ENCODE data around the gene ZNF827.

ZNF827 gene

DNA sequence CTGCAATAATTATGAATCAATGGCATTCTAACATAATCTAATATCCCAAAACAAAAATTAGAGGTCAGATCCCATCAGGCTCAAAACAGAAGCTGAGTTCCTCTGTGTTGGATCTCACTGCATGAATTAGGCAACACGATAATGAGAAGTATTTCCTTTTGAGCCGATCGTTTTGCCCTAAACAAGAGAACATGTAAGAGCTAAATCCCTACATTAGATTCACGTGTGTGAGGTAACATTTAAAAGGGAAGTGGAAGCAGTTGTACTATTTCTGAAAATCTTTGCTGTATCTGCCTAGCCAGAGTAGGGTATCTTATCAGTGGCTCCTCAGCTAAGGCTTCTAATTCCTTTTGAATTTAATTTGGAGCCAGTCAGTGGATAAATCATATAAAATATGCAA is 143.1 kb downstream of the ZNF827 start:
- DNase-seq (ENCODE audit: low read depth, low spot score): no peak
- H3K4me3 ChIP-seq (ENCODE audit: low read depth, low read length): no peak overlapping the region
- TF ChIP-seq, protein P1, sequence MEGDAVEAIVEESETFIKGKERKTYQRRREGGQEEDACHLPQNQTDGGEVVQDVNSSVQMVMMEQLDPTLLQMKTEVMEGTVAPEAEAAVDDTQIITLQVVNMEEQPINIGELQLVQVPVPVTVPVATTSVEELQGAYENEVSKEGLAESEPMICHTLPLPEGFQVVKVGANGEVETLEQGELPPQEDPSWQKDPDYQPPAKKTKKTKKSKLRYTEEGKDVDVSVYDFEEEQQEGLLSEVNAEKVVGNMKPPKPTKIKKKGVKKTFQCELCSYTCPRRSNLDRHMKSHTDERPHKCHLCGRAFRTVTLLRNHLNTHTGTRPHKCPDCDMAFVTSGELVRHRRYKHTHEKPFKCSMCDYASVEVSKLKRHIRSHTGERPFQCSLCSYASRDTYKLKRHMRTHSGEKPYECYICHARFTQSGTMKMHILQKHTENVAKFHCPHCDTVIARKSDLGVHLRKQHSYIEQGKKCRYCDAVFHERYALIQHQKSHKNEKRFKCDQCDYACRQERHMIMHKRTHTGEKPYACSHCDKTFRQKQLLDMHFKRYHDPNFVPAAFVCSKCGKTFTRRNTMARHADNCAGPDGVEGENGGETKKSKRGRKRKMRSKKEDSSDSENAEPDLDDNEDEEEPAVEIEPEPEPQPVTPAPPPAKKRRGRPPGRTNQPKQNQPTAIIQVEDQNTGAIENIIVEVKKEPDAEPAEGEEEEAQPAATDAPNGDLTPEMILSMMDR (IDR thresholded peaks at IDR 0.05; ENCODE audit: insufficient read depth, low read length, missing control alignments): no peak
- CTCF ChIA-PET: interaction anchor here (0.6 kb wide), 1 partner anchor 28 kb away, joined by 3 read pairs; no protein-coding TSS in a partner anchor
- POLR2A ChIA-PET: no interaction called here

DNA sequence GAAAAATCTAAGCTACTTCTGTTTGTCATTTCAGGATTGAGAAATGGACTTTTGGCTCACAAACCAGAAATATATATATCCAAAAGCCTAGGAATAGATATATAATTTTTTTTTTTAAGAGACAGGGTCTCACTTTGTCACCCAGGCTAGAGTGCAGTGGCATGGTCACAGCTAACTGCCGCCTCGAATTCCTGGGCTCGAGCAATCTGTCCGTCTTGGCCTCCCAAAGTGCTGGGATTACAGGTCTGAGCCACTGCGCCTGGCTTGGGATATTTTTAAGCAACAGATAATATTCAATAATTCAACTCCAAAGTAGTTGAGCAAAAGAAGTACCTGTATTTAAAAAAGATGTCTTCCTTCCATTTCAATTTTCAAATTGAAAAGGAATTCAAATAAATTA is 146.2 kb downstream of the ZNF827 start:
- TF ChIP-seq, protein P1 (IDR thresholded peaks at IDR 0.05; ENCODE audit: insufficient read depth, low read length, missing control alignments): no peak
- DNase-seq (ENCODE audit: low read depth, low spot score): no peak
- POLR2A ChIA-PET: no interaction called here
- no peak overlapping the region for H3K4me3 ChIP-seq (ENCODE audit: low read depth, low read length)
- CTCF ChIA-PET: no interaction called here

DNA sequence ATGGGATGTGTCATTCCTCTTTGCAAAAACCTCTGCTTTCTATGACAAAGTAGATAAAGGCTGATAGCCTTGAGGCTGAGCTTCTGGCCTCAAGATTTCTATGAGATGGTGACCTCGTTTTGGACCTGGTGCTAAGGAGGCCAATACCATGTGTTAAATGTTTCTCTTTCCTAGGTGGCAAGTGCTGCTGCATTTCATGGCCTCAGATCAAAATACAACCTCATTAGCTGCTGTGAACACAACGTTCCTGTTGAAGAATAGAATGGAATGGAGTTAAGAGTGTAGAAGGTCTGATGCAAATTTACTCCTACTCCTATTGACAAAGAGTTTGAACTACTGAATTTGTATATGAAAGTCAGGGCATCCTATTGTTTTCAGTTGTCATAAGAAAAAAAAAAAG is 146.6 kb downstream of the ZNF827 start:
- no peak for DNase-seq (ENCODE audit: low read depth, low spot score)

DNA sequence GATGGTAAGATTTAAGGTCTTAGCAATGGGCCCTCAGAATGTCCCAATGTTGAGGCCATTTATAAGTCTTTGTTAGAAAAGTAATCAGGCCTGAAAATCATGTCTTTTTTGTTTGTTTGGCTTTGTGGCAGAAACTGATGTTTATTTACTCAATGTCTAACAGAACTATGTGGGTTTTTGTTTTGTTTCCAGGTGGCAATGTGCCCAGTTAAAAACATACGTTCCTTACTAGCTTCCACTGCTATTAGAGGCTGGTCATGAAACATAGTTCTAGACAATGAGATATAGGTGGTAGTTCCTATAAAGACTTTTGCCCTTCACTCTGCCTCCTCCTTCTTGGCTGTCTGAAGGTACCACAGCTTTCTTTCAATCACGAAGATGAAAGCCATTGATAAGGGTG is 149.9 kb downstream of the ZNF827 start:
- H3K4me3 ChIP-seq (ENCODE audit: low read depth, low read length): no peak overlapping the region
- TF ChIP-seq, protein P1 (IDR thresholded peaks at IDR 0.05; ENCODE audit: insufficient read depth, low read length, missing control alignments): no peak
- CTCF ChIA-PET: no interaction called here
- POLR2A ChIA-PET: no interaction called here
- DNase-seq (ENCODE audit: low read depth, low spot score): no peak

More for the DNA sequence above, 146.6 kb downstream of the ZNF827 start:
- ChIA-PET POLR2A (no interaction called here), CTCF (no interaction called here)
- H3K4me3 ChIP-seq (ENCODE audit: low read depth, low read length): no peak overlapping the region
- TF ChIP-seq, protein P1 (IDR thresholded peaks at IDR 0.05; ENCODE audit: insufficient read depth, low read length, missing control alignments): no peak

DNA sequence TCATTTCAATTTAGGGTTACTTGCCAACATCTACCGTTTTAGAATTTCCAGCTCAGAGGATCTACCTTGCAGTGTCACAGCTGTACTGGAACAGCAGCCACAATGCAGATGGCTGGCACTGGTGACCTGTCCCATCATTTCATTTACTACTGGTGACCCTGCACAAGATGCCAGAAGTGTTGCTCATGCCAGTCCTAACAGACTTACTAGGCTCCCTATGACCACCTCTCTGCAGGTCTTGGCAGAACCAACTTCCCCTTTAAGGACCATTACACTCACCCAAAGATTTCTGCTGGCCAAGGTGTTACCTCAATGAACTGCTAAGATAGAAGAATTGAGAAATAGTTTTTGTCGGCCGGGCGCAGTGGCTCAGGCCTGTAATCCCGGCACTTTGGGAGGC is 151.8 kb downstream of the ZNF827 start:
- H3K4me3 ChIP-seq (ENCODE audit: low read depth, low read length): no peak overlapping the region
- CTCF ChIA-PET: no interaction called here
- TF ChIP-seq, protein P1 (IDR thresholded peaks at IDR 0.05; ENCODE audit: insufficient read depth, low read length, missing control alignments): no peak
- POLR2A ChIA-PET: no interaction called here
- DNase-seq (ENCODE audit: low read depth, low spot score): no peak

DNA sequence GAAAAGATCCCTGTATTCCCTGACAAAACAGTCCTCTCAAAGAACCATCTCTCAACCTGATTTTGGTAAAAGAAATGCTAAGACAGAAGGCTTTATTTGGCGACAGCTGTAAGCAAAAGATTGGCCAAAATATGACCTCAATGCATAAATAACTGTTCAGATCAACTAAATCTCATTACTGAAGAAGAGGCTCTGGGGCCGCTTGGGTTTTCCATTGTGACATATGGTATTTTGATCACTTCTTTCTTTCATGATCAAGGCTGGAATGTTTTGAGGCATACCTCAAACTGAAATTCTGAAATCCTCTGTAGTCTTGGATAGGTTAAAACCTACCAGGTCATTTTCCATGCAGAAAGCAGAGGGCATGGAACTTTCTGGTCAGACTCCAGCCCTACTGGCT is 152.4 kb downstream of the ZNF827 start:
- POLR2A ChIA-PET: no interaction called here
- CTCF ChIA-PET: no interaction called here
- TF ChIP-seq, protein P1 (IDR thresholded peaks at IDR 0.05; ENCODE audit: insufficient read depth, low read length, missing control alignments): no peak
- H3K4me3 ChIP-seq (ENCODE audit: low read depth, low read length): no peak overlapping the region
- no peak for DNase-seq (ENCODE audit: low read depth, low spot score)

Measured in AG04449 (cell line).